Endothelial cell of umbilical vein (primary cell): ENCODE data around the gene NAP1L1. TPM values are rescaled to one million over a fixed set of nuclear protein-coding genes. Genes with fewer than 3 reads are reported as not detected.

Experiments used
- BruUV-seq: library from RNA; stranded (reverse); fragments of 400-500 nt; replicated peaks from 2 replicates; lab custom pipeline; 2021; lab: Mats Ljungman, UMichigan
- CTCF ChIA-PET: fragments of 300-600, 350-600 bp; sonication (Branson Sonifier 250); formaldehyde crosslinking; loops from one replicate; lab custom pipeline; 2021; ENCODE audit warnings: antibody characterized with exemption, inconsistent platforms; lab: Charles Lee
- POLR2A ChIA-PET: fragments of 300-600, 350-600 bp; sonication (Branson Sonifier 250); formaldehyde crosslinking; loops from one replicate; lab custom pipeline; 2021; ENCODE audit warnings: antibody characterized with exemption, inconsistent platforms; lab: Charles Lee
- DNase-seq: peaks from one replicate; pipeline ENCODE4 v3.0.0-alpha.2; 2011; ENCODE audit warnings: low read depth, low spot score
- FAIRE-seq: peaks from 2 replicates; lab custom pipeline; 2011; peaks lifted over from hg19 to GRCh38; lab: Jason Lieb, UNC
- H2AFZ ChIP-seq: 2 replicates; pipeline ENCODE4 v1.6.0; 2012; ENCODE audit warnings: low read depth, low read length, control low read depth, inconsistent platforms
- H3K27ac ChIP-seq: 2 replicates; pipeline ENCODE4 v1.5.1; 2011; ENCODE audit warnings: low read depth, mild to moderate bottlenecking, control low read depth, low read length, moderate library complexity; ENCODE audit not compliant: insufficient read depth
- H3K27me3 ChIP-seq, 2 experiments: 2 replicates each; pipeline versions ENCODE4 v1.6.0 to v1.6.1; 2011; ENCODE audit warnings: low read length in 2 of 2, mixed read lengths in 1 of 2; ENCODE audit not compliant: control insufficient read depth in 2 of 2, insufficient read depth in 2 of 2
- H3K36me3 ChIP-seq, 2 experiments: 2 replicates in 1 of 2; 3 replicates in 1 of 2; pipeline ENCODE4 v1.5.1; 2011; ENCODE audit warnings: low read length in 2 of 2, mild to moderate bottlenecking in 1 of 2, moderate library complexity in 1 of 2; ENCODE audit not compliant: control insufficient read depth in 2 of 2, insufficient read depth in 2 of 2; ENCODE audit errors: extremely low read depth in 1 of 2
- H3K4me1 ChIP-seq: 3 replicates; pipeline ENCODE4 v1.5.1; 2011; ENCODE audit warnings: mild to moderate bottlenecking, low read length; ENCODE audit not compliant: control insufficient read depth, insufficient read depth; ENCODE audit errors: extremely low read depth
- H3K4me2 ChIP-seq: 2 replicates; pipeline ENCODE4 v1.6.1; 2011; ENCODE audit warnings: low read length, control low read depth, mixed read lengths; ENCODE audit not compliant: insufficient read depth
- H3K4me3 ChIP-seq, 3 experiments: fragments of 200-600 bp in 1 of 3; sonication (generic), shearing (Covaris generic) in 1 of 3; replicated peaks in 1 of 3; 2 replicates each; pipeline ENCODE4 v1.5.1; 2011 to 2016; ENCODE audit warnings: control low read depth in 3 of 3, low read length in 3 of 3, mild to moderate bottlenecking in 2 of 3, inconsistent platforms in 1 of 3, low read depth in 1 of 3, moderate library complexity in 1 of 3; ENCODE audit not compliant: insufficient read depth in 1 of 3
- H3K79me2 ChIP-seq: 2 replicates; pipeline ENCODE4 v1.6.0; 2012; ENCODE audit warnings: low read length, inconsistent platforms; ENCODE audit not compliant: control insufficient read depth, insufficient read depth
- H3K9ac ChIP-seq: replicated peaks from 2 replicates; pipeline ENCODE3; 2011; ENCODE audit warnings: low read length, control low read depth; ENCODE audit not compliant: insufficient read depth; ENCODE audit errors: extremely low read depth
- H3K9me1 ChIP-seq: replicated peaks from 3 replicates; pipeline ENCODE4 v1.6.0; 2011; ENCODE audit warnings: mild to moderate bottlenecking, low read length; ENCODE audit not compliant: control insufficient read depth, insufficient read depth; ENCODE audit errors: extremely low read depth
- H3K9me3 ChIP-seq: replicated peaks from 2 replicates; pipeline ENCODE4 v1.5.1; 2012; ENCODE audit warnings: low read length, inconsistent platforms; ENCODE audit not compliant: control insufficient read depth, insufficient read depth
- H4K20me1 ChIP-seq: replicated peaks from 2 replicates; pipeline ENCODE3; 2011; ENCODE audit warnings: mild to moderate bottlenecking, low read length; ENCODE audit not compliant: control insufficient read depth, insufficient read depth; ENCODE audit errors: extremely low read depth
- EZH2 ChIP-seq: IDR thresholded peaks from 2 replicates; pipeline ENCODE4 v1.6.1; 2012; ENCODE audit warnings: borderline replicate concordance, low read depth, mild to moderate bottlenecking, moderate library complexity, low read length, inconsistent platforms; ENCODE audit not compliant: severe bottlenecking
- FOS ChIP-seq: IDR thresholded peaks from 2 replicates; pipeline ENCODE4 v1.6.1; 2011; ENCODE audit warnings: mild to moderate bottlenecking, low read length, moderate library complexity, borderline replicate concordance; ENCODE audit not compliant: insufficient read depth
- GATA2 ChIP-seq: IDR thresholded peaks from 2 replicates; pipeline ENCODE4 v1.7.0; 2011; ENCODE audit warnings: low read depth, mild to moderate bottlenecking, moderate library complexity, mixed read lengths, low read length; ENCODE audit not compliant: insufficient read length, insufficient read depth
- JUN ChIP-seq: IDR thresholded peaks from 2 replicates; pipeline ENCODE4 v1.6.1; 2011; ENCODE audit warnings: borderline replicate concordance, low read depth; ENCODE audit not compliant: insufficient read length, insufficient read depth
- MAX ChIP-seq: IDR thresholded peaks from 2 replicates; pipeline ENCODE4 v1.6.1; 2011; ENCODE audit not compliant: insufficient read depth, insufficient read length
- MYC ChIP-seq: IDR thresholded peaks from one replicate; pipeline ENCODE4 v1.6.1; 2011; ENCODE audit warnings: mild to moderate bottlenecking, low read depth, low read length
- POLR2A ChIP-seq: IDR thresholded peaks from 2 replicates; pipeline ENCODE4 v1.6.1; 2012; ENCODE audit warnings: low read depth, mild to moderate bottlenecking, control low read depth, low read length
- POLR2AphosphoS5 ChIP-seq: IDR thresholded peaks from 2 replicates; pipeline ENCODE4 v1.6.1; 2012; ENCODE audit warnings: low read depth, mild to moderate bottlenecking, control low read depth, low read length, moderate library complexity; ENCODE audit not compliant: insufficient read depth
- dilution Hi-C: fragments of 300-500 bp; cut with MboI; formaldehyde crosslinking; loops from one replicate; pipeline ENCODE4 v1.15.0; 2019; ENCODE audit warnings: low sequenced_read_pairs; ENCODE audit not compliant: extremely low pct_ligation_motif_present
- intact Hi-C: fragments of 100-400 bp; cut with micrococcal nuclease; formaldehyde crosslinking; loops from one replicate; pipeline ENCODE4 v1.10.0; 2022
- polyA plus RNA-seq, 4 experiments: library from polyadenylated mRNA; depleted of rRNA in 3 of 4; stranded (reverse) in 3 of 4; unstranded in 1 of 4; fragments of >200 nt; gene quantifications; 2 replicates each; pipeline versions ENCODE4 v1.2.1 to v1.2.3, GENCODE V29; 2011 to 2012; ENCODE audit warnings: missing spikeins in 1 of 4
- total RNA-seq: library from RNA; stranded (reverse); gene quantifications from 2 replicates; pipeline ENCODE4 v1.2.3, GENCODE V29; 2021
- TF ChIP-seq, protein P1 (sequence below), 2 donors: IDR thresholded peaks; 1 replicate in 1 of 2; 2 replicates in 1 of 2; pipeline ENCODE4 v1.5.1; 2011; ENCODE audit warnings: low read length in 2 of 2, mild to moderate bottlenecking in 2 of 2, moderate library complexity in 2 of 2, control low read depth in 1 of 2, inconsistent platforms in 1 of 2, low read depth in 1 of 2; ENCODE audit not compliant: insufficient read depth in 1 of 2; ENCODE audit errors: extremely low read depth in 1 of 2

Gene NAP1L1
- total and polyA plus RNA-seq, 2 donors (not counting 3 experiments of a cell fraction or from before 2014, with no cell fraction given), result 127 to 649 TPM

- FAIRE-seq (no peak), DNase-seq (no peak)
- Histone ChIP-seq H2AFZ (no peak overlapping the region), H3K27ac (no peak overlapping the region), H3K27me3 (no peaks in the 10 kb centered on the region), H3K4me3 (no peak overlapping the region), H3K9me3 (no peaks in the 10 kb centered on the region), H3K4me1 (peaks cover 27% of the 10 kb centered on the region), H4K20me1 (peaks cover 18% of the 10 kb centered on the region), H3K4me2 (no peak overlapping the region), H3K79me2 (peaks cover 100% of the 10 kb centered on the region), H3K9ac (no peak overlapping the region), H3K9me1 (no peaks in the 10 kb centered on the region), H3K36me3 (no peaks in the 10 kb centered on the region)
- ChIA-PET POLR2A (no interaction called here), CTCF (interaction anchor here (1.0 to 3.3 kb wide), 4 partner anchors 80 to 377 kb away, joined by 3 to 13 read pairs (median 5); no protein-coding TSS in a partner anchor)
- dilution Hi-C loops (loop anchor here (25.0 kb wide), 1 partner anchor 259 kb away; the partner anchor contains the start of gene BBS10), intact Hi-C loops (no loop called here)
- no TSS peak for BruUV-seq
- TF ChIP-seq, protein P1, sequence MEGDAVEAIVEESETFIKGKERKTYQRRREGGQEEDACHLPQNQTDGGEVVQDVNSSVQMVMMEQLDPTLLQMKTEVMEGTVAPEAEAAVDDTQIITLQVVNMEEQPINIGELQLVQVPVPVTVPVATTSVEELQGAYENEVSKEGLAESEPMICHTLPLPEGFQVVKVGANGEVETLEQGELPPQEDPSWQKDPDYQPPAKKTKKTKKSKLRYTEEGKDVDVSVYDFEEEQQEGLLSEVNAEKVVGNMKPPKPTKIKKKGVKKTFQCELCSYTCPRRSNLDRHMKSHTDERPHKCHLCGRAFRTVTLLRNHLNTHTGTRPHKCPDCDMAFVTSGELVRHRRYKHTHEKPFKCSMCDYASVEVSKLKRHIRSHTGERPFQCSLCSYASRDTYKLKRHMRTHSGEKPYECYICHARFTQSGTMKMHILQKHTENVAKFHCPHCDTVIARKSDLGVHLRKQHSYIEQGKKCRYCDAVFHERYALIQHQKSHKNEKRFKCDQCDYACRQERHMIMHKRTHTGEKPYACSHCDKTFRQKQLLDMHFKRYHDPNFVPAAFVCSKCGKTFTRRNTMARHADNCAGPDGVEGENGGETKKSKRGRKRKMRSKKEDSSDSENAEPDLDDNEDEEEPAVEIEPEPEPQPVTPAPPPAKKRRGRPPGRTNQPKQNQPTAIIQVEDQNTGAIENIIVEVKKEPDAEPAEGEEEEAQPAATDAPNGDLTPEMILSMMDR (IDR thresholded peaks at IDR 0.05; ENCODE audit: extremely low read depth in 1 of 2, insufficient read depth in 1 of 2, low read depth in 1 of 2, low read length in 2 of 2), result no peak
- TF ChIP-seq EZH2 (no peak), POLR2AphosphoS5 (no peak), GATA2 (no peak), JUN (no peak), MYC (no peak), MAX (no peak), POLR2A (no peak), FOS (no peak)
Measured at GRCh38 chr12:76078748-76079147, 5.7 kb downstream of the NAP1L1 start.
